ENCODE measurements around the gene STX11. TPM values are rescaled to one million over a fixed set of nuclear protein-coding genes. Genes with fewer than 3 reads are reported as not detected.

The STX11 gene
- total RNA-seq, 3 donors from 2014 or later, result 20.0 to 46.4 (median 22.8) TPM

DNA sequence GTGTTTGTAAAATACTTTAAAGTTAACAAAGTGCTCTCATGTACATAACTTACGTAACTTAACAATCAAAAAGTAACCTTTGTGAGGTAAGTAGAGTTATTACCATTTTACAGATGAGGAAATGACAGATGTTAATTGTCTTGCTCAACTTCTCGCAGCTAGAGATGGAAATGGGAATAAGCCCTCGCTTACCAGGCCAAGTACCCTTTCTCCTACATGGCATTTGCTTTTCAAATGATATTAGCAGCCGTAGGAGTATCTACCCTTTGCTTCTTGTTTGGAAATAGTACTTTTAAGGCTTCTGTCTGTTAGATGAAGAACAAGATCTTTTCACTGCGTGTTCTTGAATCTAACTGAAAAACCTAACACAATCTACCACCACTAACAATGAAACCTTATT, 15.5 kb downstream of the STX11 start:
- no peaks in the 10 kb centered on the region for H3K4me1 ChIP-seq
- H3K27me3 ChIP-seq, result no peaks in the 10 kb centered on the region
- no peak overlapping the region for H3K27ac ChIP-seq
- H3K36me3 ChIP-seq, result no peaks in the 10 kb centered on the region
- TF ChIP-seq POLR2AphosphoS5 (IDR thresholded peaks at IDR 0.05) (no peak), POLR2A (IDR thresholded peaks at IDR 0.05) (no peak)
- TF ChIP-seq, protein P1, sequence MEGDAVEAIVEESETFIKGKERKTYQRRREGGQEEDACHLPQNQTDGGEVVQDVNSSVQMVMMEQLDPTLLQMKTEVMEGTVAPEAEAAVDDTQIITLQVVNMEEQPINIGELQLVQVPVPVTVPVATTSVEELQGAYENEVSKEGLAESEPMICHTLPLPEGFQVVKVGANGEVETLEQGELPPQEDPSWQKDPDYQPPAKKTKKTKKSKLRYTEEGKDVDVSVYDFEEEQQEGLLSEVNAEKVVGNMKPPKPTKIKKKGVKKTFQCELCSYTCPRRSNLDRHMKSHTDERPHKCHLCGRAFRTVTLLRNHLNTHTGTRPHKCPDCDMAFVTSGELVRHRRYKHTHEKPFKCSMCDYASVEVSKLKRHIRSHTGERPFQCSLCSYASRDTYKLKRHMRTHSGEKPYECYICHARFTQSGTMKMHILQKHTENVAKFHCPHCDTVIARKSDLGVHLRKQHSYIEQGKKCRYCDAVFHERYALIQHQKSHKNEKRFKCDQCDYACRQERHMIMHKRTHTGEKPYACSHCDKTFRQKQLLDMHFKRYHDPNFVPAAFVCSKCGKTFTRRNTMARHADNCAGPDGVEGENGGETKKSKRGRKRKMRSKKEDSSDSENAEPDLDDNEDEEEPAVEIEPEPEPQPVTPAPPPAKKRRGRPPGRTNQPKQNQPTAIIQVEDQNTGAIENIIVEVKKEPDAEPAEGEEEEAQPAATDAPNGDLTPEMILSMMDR (IDR thresholded peaks at IDR 0.05), result no peak
- no peaks in the 10 kb centered on the region for H3K9me3 ChIP-seq
- H3K4me3 ChIP-seq, result no peak overlapping the region
- intact Hi-C loops (cut with DNase I; ENCODE audit: low total_unique reads), result no loop called here
- no peak for DNase-seq (ENCODE audit: low spot score in 2 of 2)

- Histone ChIP-seq H3K9me3 (no peaks in the 10 kb centered on the region), H3K4me3 (no peak overlapping the region), H3K36me3 (no peaks in the 10 kb centered on the region), H3K27me3 (no peaks in the 10 kb centered on the region), H3K27ac (no peak overlapping the region), H3K4me1 (no peaks in the 10 kb centered on the region)
- intact Hi-C loops (cut with DNase I; ENCODE audit: low total_unique reads), result loop anchor here (5.0 kb wide), 1 partner anchor 448 kb away; no protein-coding TSS in a partner anchor
- TF ChIP-seq, protein P1 (IDR thresholded peaks at IDR 0.05), result no peak
- no peak for TF ChIP-seq POLR2A (IDR thresholded peaks at IDR 0.05)
- TF ChIP-seq POLR2AphosphoS5 (IDR thresholded peaks at IDR 0.05), result no peak
- no peak for DNase-seq (ENCODE audit: low spot score in 2 of 2)
These were observed 19.7 kb downstream of the STX11 start for GRCh38 chr6:144170044-144170443.

DNA sequence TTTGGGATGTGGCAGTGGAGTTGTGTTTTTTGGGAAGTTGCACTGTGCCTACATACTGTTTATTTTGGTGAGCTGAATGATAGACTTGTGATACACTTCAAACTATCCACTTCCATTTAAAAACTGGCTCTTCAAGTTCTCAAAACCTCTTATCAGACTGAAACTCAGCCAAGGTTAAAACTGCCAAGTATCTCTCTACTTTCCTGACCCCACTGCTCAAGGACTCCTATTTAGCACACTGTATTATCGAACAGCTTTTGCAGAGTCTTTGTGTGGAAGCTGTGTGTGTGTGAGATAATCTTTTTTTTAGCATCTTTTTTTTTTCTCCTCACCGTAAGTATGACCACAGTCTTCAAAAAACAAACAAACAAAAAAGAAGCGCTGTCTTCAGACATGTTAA, 21.1 kb downstream of the STX11 start:
- H3K9me3 ChIP-seq, result no peaks in the 10 kb centered on the region
- no peaks in the 10 kb centered on the region for H3K4me1 ChIP-seq
- no peaks in the 10 kb centered on the region for H3K36me3 ChIP-seq
- H3K27ac ChIP-seq, result no peak overlapping the region
- H3K27me3 ChIP-seq, result no peaks in the 10 kb centered on the region
- no peak for TF ChIP-seq POLR2AphosphoS5 (IDR thresholded peaks at IDR 0.05)
- TF ChIP-seq POLR2A (IDR thresholded peaks at IDR 0.05), result no peak
- TF ChIP-seq, protein P1 (IDR thresholded peaks at IDR 0.05), result no peak
- no peak for DNase-seq (ENCODE audit: low spot score in 2 of 2)
- H3K4me3 ChIP-seq, result no peak overlapping the region
- intact Hi-C loops (cut with DNase I; ENCODE audit: low total_unique reads), result loop anchor here (5.0 kb wide), 1 partner anchor 449 kb away; no protein-coding TSS in a partner anchor

GRCh38 chr6:144174006-144174405, 23.7 kb downstream of the STX11 start:
- H3K27ac ChIP-seq, result no peak overlapping the region
- DNase-seq (ENCODE audit: low spot score in 2 of 2), result no peak
- no peaks in the 10 kb centered on the region for H3K27me3 ChIP-seq
- no peaks in the 10 kb centered on the region for H3K9me3 ChIP-seq
- TF ChIP-seq, protein P1 (IDR thresholded peaks at IDR 0.05), result no peak
- TF ChIP-seq POLR2A (IDR thresholded peaks at IDR 0.05) (no peak), POLR2AphosphoS5 (IDR thresholded peaks at IDR 0.05) (no peak)
- H3K36me3 ChIP-seq, result no peaks in the 10 kb centered on the region
- intact Hi-C loops (cut with DNase I; ENCODE audit: low total_unique reads), result loop anchor here (5.0 kb wide), 1 partner anchor 452 kb away; no protein-coding TSS in a partner anchor
- H3K4me3 ChIP-seq, result no peak overlapping the region
- no peaks in the 10 kb centered on the region for H3K4me1 ChIP-seq

DNA sequence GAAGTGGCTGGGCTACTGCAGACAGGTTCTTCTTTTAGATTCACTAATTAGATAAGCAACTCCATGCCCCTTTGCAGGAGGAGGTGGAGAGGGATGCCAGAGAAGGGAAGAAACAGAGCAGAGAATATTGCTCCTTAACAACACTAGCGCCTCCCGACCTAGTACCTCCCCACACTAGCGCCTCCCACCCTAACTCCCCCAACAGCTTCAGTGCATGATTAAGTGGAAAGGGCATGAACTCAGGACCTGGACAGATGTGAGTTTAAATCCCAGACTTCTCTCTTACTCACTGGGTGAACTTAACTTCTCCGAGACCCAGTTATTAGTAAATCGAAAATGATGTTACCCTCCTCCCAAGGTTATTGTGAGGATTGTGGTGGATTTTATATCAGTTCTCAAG, 25.7 kb downstream of the STX11 start:
- no peak for DNase-seq (ENCODE audit: low spot score in 2 of 2)
- H3K27me3 ChIP-seq, result no peaks in the 10 kb centered on the region
- H3K4me1 ChIP-seq, result no peaks in the 10 kb centered on the region
- intact Hi-C loops (cut with DNase I; ENCODE audit: low total_unique reads), result no loop called here
- H3K27ac ChIP-seq, result no peak overlapping the region
- H3K36me3 ChIP-seq, result no peaks in the 10 kb centered on the region
- no peak for TF ChIP-seq POLR2AphosphoS5 (IDR thresholded peaks at IDR 0.05)
- no peak for TF ChIP-seq POLR2A (IDR thresholded peaks at IDR 0.05)
- TF ChIP-seq, protein P1 (IDR thresholded peaks at IDR 0.05), result no peak
- H3K4me3 ChIP-seq, result no peak overlapping the region
- no peaks in the 10 kb centered on the region for H3K9me3 ChIP-seq

Measured in breast epithelium (tissue), 4 donors.